GM12878 (cell line): Measurements from ENCODE around the gene UQCRC1.

Experiments
- BRCA1 ChIP-seq: IDR thresholded peaks from 2 replicates; pipeline ENCODE4 v1.6.1; 2011; ENCODE audit warnings: low read depth, low read length, improper control_type of control experiment
- CEBPB ChIP-seq, 2 experiments: fragments of 150-350 bp in 1 of 2; IDR thresholded peaks; 2 replicates each; pipeline ENCODE4 v1.6.1; 2012 to 2014; ENCODE audit warnings: low read depth in 2 of 2, low read length in 2 of 2, borderline replicate concordance in 1 of 2, inconsistent platforms in 1 of 2
- MYB ChIP-seq: fragments of 150-350 bp; IDR thresholded peaks from 2 replicates; pipeline ENCODE4 v1.6.1; 2014; ENCODE audit warnings: mild to moderate bottlenecking, low read depth, low read length, borderline replicate concordance
- NR2C1 ChIP-seq: fragments of 450-650 bp; IDR thresholded peaks from 2 replicates; pipeline ENCODE4 v1.6.1; 2017; ENCODE audit warnings: antibody characterized with exemption, mild to moderate bottlenecking, moderate library complexity
- POLR2A ChIP-seq: IDR thresholded peaks from 2 replicates; pipeline ENCODE4 v1.6.1; 2011; ENCODE audit warnings: low read depth, mild to moderate bottlenecking, low read length
- POLR2AphosphoS5 ChIP-seq: IDR thresholded peaks from 2 replicates; pipeline ENCODE4 v1.6.1; 2011; ENCODE audit warnings: mild to moderate bottlenecking, low read length, inconsistent platforms
- SIX5 ChIP-seq: IDR thresholded peaks from 2 replicates; pipeline ENCODE4 v1.6.1; 2011; ENCODE audit warnings: mild to moderate bottlenecking, low read depth, low read length, moderate library complexity; ENCODE audit not compliant: severe bottlenecking
- SP1 ChIP-seq: IDR thresholded peaks from one replicate; pipeline ENCODE4 v1.6.1; 2011; ENCODE audit warnings: low read depth, low read length
- ZSCAN29 ChIP-seq: fragments of 450-650 bp; IDR thresholded peaks from 2 replicates; pipeline ENCODE4 v1.6.1; 2017; ENCODE audit warnings: mild to moderate bottlenecking, moderate library complexity
- TF ChIP-seq, protein P1 (sequence below), 3 experiments: IDR thresholded peaks in 2 of 3; conservative IDR thresholded peaks in 1 of 3; 2 replicates each; pipeline ENCODE4 v1.5.1; 2011; ENCODE audit warnings: low read depth in 3 of 3, low read length in 3 of 3, mild to moderate bottlenecking in 3 of 3, control low read depth in 2 of 3, moderate library complexity in 2 of 3, inconsistent platforms in 1 of 3, mixed read lengths in 1 of 3; ENCODE audit not compliant: control insufficient read depth in 2 of 3, insufficient read depth in 1 of 3; ENCODE audit errors: extremely low read depth in 1 of 3
- TF ChIP-seq, protein P2 (sequence below): IDR thresholded peaks from 2 replicates; pipeline ENCODE4 v1.6.1; 2012; ENCODE audit warnings: low read depth, low read length, improper control_type of control experiment
- TF ChIP-seq, protein P3 (sequence below): fragments of 450-650 bp; IDR thresholded peaks from 2 replicates; pipeline ENCODE4 v1.6.1; 2017; ENCODE audit warnings: borderline replicate concordance
- TF ChIP-seq, protein P4 (sequence below): IDR thresholded peaks from 2 replicates; pipeline ENCODE4 v1.6.1; 2011; ENCODE audit warnings: low read depth, low read length, improper control_type of control experiment, borderline replicate concordance

DNA sequence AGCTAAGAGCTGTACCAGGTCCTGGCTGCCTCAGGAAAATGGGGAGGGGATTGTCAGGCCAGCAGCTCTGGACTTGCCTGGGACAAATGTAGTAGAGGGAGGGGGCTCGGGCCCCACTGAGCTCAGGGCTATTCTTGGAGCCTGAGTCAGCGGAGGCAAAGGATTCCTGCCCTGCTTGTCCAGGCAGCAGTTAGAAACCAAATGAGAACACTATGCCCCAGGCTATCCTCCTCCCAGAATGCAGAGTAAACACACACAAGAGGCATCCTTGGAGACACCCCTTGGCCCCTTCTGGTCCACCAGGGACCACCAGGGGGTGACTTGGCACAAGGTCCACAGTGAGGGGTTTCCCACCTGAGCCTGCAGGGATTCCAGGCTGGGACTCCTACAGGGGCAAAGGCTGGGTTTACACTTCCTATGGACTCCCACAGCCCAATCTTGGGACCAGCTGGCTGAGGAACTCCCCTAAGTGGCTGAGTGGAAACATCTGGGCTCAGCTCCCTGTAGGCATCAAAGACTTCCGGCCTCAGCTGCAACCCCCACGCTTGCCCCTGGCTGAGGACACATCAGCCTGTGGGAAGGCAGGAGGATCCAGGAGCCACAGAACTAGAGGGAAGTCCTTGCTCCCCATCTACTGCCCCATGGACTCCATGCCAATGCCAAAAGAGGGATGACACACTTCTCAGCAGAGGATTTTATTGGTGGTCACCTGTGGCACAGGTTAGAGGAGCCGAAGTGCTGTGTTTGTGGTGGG lies 10.9 kb downstream of the UQCRC1 start:
- TF ChIP-seq NR2C1 (no peak), POLR2A (no peak), MYB (no peak), BRCA1 (no peak), SP1 (no peak), POLR2AphosphoS5 (no peak), ZSCAN29 (no peak), SIX5 (no peak), CEBPB (IDR thresholded peaks at IDR 0.05; ENCODE audit: borderline replicate concordance in 1 of 2, low read depth in 2 of 2, low read length in 2 of 2) (no peak)
- TF ChIP-seq, protein P1, sequence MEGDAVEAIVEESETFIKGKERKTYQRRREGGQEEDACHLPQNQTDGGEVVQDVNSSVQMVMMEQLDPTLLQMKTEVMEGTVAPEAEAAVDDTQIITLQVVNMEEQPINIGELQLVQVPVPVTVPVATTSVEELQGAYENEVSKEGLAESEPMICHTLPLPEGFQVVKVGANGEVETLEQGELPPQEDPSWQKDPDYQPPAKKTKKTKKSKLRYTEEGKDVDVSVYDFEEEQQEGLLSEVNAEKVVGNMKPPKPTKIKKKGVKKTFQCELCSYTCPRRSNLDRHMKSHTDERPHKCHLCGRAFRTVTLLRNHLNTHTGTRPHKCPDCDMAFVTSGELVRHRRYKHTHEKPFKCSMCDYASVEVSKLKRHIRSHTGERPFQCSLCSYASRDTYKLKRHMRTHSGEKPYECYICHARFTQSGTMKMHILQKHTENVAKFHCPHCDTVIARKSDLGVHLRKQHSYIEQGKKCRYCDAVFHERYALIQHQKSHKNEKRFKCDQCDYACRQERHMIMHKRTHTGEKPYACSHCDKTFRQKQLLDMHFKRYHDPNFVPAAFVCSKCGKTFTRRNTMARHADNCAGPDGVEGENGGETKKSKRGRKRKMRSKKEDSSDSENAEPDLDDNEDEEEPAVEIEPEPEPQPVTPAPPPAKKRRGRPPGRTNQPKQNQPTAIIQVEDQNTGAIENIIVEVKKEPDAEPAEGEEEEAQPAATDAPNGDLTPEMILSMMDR (IDR thresholded peaks at IDR 0.05 in 2 of 3, conservative IDR thresholded peaks at IDR 0.05 in 1 of 3; ENCODE audit: control insufficient read depth in 2 of 3, extremely low read depth in 1 of 3, insufficient read depth in 1 of 3, low read depth in 3 of 3, low read length in 3 of 3) = no peak
- TF ChIP-seq, protein P2, sequence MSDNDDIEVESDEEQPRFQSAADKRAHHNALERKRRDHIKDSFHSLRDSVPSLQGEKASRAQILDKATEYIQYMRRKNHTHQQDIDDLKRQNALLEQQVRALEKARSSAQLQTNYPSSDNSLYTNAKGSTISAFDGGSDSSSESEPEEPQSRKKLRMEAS = no peak
- TF ChIP-seq, protein P3, sequence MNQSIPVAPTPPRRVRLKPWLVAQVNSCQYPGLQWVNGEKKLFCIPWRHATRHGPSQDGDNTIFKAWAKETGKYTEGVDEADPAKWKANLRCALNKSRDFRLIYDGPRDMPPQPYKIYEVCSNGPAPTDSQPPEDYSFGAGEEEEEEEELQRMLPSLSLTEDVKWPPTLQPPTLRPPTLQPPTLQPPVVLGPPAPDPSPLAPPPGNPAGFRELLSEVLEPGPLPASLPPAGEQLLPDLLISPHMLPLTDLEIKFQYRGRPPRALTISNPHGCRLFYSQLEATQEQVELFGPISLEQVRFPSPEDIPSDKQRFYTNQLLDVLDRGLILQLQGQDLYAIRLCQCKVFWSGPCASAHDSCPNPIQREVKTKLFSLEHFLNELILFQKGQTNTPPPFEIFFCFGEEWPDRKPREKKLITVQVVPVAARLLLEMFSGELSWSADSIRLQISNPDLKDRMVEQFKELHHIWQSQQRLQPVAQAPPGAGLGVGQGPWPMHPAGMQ = no peak
- TF ChIP-seq, protein P4, sequence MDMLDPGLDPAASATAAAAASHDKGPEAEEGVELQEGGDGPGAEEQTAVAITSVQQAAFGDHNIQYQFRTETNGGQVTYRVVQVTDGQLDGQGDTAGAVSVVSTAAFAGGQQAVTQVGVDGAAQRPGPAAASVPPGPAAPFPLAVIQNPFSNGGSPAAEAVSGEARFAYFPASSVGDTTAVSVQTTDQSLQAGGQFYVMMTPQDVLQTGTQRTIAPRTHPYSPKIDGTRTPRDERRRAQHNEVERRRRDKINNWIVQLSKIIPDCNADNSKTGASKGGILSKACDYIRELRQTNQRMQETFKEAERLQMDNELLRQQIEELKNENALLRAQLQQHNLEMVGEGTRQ = no peak
